Psoas muscle (tissue), 8 donors: ENCODE data around the gene FNDC3A. TPM values are rescaled to one million over a fixed set of nuclear protein-coding genes. Genes with fewer than 3 reads are reported as not detected.
"Not testable (repeated sequence)": the region's sequence is repeated elsewhere in the genome, so short reads cannot be mapped to it uniquely, and the experiment has no call there.

Experiments used
- ATAC-seq, 4 donors: fragments of 200-7000 bp; cut with Tn5 transposase; one replicate each; pipeline ENCODE4 v1.9.1; 2020; ENCODE audit warnings: moderate library complexity in 3 of 4, mild to moderate bottlenecking in 2 of 4
- DNase-seq, 2 donors: peaks; one replicate each; pipeline ENCODE4 v3.0.0-alpha.2; 2020
- H3K27ac ChIP-seq: fragments of 200-600 bp; one replicate; pipeline ENCODE4 v1.8.0; 2022
- H3K27me3 ChIP-seq, 3 donors: fragments of 200-600 bp in 1 of 3; one replicate each; pipeline versions ENCODE4 v1.6.1 to v1.8.0; 2013 to 2022; ENCODE audit warnings: low read length in 2 of 3, mild to moderate bottlenecking in 2 of 3, moderate library complexity in 1 of 3; ENCODE audit not compliant: insufficient read depth in 3 of 3
- H3K36me3 ChIP-seq, 2 donors: fragments of 200-600 bp in 1 of 2; one replicate each; pipeline versions ENCODE4 v1.6.1 to v1.8.0; 2013 to 2022; ENCODE audit warnings: low read depth in 1 of 2, mild to moderate bottlenecking in 1 of 2, moderate library complexity in 1 of 2; ENCODE audit not compliant: insufficient read depth in 1 of 2
- H3K4me1 ChIP-seq: fragments of 200-600 bp; one replicate; pipeline ENCODE4 v1.8.0; 2022
- H3K4me3 ChIP-seq: fragments of 200-600 bp; one replicate; pipeline ENCODE4 v1.8.0; 2022; ENCODE audit warnings: mild to moderate bottlenecking
- H3K9me3 ChIP-seq: fragments of 200-600 bp; one replicate; pipeline ENCODE4 v1.8.0; 2022
- WGBS, 3 donors: extraction: QIAGEN DNeasy Blood & Tissue Kit; methylation state at CpG; one replicate each; pipeline versions ENCODE4 v1.1.6 to v1.1.7; 2013; 5-methylcytosine and 5-hydroxymethylcytosine counted together
- intact Hi-C, 2 donors: fragments of 100-400 bp; cut with DNase I; formaldehyde crosslinking; loops; one replicate each; pipeline versions ENCODE4 v1.11.0 to v1.14.2; 2022
- polyA plus RNA-seq, 3 donors: library from polyadenylated mRNA; stranded (reverse); fragments of 200-250 nt; gene quantifications; one replicate each; pipeline ENCODE4 v1.2.3, GENCODE V29; 2013
- total RNA-seq, 4 donors: library from RNA; stranded (reverse); fragmentation: NEBNext Ultra II Directional in 2 of 4; extraction: Animal tissue kit (Norgen Biotek cat#: 25700) in 2 of 4; gene quantifications; one replicate each; pipeline versions ENCODE4 v1.2.1 to v1.2.4, GENCODE V29; 2021 to 2023
- TF ChIP-seq, protein P1 (sequence below): fragments of 200-600 bp; IDR thresholded peaks from one replicate; pipeline ENCODE4 v1.8.0; 2022; ENCODE audit warnings: antibody characterized with exemption
- donor health status: healthy with polysubstance abuse.
- donor health status: DM: no; HTN: no; CAD: no; lungs with moderate emphysema.
- donor health status: Bipolar disorder and iron deficiency.
- donor health status: healthy.
- donor health status: DM: yes; HTN: yes; CAD: no.
- donor health status: DM: no; HTN: no; CAD: no.
- donor health status: DM: no; HTN: no; CAD: no.
- donor health status: DM: yes; HTN: yes; CAD: no.

Gene FNDC3A
- total and polyA plus RNA-seq, 7 donors, result 4.4 to 18.6 (median 10.5) TPM

DNA sequence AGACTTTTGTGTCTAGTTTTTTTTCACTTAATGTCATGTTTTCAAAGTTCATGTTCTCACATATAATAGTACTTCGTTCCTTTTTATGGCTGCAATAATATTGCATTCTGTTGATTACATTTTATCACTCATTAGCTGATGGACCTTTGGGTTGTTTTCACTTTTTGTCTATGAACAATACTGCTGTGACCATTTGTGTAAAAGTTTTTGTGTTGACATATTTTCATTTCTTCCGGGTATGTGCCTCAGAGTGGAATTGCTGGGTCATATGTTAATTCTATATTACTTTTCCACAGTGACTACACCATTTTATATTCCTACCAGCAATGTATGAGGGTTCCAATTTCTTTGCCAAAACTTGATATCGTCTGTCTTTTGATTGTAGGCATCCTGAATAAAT lies 158.6 kb downstream of the FNDC3A start:
- no peak for ATAC-seq
- intact Hi-C loops, result no loop called here
- Histone ChIP-seq H3K4me1 (no peaks in the 10 kb centered on the region), H3K9me3 (no peaks in the 10 kb centered on the region), H3K36me3 (peaks cover 7 to 73% of the 10 kb centered on the region in 2 donors), H3K4me3 (no peak overlapping the region), H3K27ac (no peak overlapping the region), H3K27me3 (no peaks in the 10 kb centered on the region)
- TF ChIP-seq, protein P1, sequence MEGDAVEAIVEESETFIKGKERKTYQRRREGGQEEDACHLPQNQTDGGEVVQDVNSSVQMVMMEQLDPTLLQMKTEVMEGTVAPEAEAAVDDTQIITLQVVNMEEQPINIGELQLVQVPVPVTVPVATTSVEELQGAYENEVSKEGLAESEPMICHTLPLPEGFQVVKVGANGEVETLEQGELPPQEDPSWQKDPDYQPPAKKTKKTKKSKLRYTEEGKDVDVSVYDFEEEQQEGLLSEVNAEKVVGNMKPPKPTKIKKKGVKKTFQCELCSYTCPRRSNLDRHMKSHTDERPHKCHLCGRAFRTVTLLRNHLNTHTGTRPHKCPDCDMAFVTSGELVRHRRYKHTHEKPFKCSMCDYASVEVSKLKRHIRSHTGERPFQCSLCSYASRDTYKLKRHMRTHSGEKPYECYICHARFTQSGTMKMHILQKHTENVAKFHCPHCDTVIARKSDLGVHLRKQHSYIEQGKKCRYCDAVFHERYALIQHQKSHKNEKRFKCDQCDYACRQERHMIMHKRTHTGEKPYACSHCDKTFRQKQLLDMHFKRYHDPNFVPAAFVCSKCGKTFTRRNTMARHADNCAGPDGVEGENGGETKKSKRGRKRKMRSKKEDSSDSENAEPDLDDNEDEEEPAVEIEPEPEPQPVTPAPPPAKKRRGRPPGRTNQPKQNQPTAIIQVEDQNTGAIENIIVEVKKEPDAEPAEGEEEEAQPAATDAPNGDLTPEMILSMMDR, result no peak
- DNase-seq, result no peak
- WGBS, 3 donors, result 93 to 94% (median 93%) methylated on average over 3 of the region's 3 CpGs

DNA sequence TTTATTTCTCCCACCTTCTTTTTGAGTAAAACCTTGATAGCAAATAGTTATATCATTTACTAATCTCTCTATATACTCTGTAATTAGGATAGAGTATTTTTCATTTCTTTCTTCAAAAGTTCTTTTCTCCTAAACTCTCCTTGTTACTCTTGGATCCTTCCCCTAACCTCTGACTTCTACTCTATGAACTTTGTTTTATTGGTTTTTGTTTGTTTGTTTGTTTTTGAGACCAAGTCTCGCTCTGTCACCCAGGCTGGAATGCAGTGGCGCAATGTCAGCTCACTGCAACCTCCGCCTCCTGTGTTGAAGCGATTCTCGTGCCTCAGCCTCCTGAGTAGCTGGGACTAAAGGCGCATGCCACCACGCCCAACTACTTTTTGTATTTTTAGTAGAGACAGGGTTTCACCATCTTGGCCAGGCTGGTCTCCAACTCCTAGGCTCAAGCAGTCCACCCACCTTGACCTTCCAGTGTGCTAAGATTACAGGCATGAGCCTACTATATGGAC lies 161.5 kb downstream of the FNDC3A start:
- H3K27me3 ChIP-seq, intact Hi-C loops, ATAC-seq, H3K4me3 ChIP-seq, H3K27ac ChIP-seq, DNase-seq, H3K4me1 ChIP-seq, H3K9me3 ChIP-seq: not testable (repeated sequence)
- H3K36me3 ChIP-seq, result peaks cover 0 to 78% of the 10 kb centered on the region in 2 donors
- 97 to 99% (median 98%) methylated on average over 7 of the region's 7 CpGs for WGBS, 3 donors

DNA sequence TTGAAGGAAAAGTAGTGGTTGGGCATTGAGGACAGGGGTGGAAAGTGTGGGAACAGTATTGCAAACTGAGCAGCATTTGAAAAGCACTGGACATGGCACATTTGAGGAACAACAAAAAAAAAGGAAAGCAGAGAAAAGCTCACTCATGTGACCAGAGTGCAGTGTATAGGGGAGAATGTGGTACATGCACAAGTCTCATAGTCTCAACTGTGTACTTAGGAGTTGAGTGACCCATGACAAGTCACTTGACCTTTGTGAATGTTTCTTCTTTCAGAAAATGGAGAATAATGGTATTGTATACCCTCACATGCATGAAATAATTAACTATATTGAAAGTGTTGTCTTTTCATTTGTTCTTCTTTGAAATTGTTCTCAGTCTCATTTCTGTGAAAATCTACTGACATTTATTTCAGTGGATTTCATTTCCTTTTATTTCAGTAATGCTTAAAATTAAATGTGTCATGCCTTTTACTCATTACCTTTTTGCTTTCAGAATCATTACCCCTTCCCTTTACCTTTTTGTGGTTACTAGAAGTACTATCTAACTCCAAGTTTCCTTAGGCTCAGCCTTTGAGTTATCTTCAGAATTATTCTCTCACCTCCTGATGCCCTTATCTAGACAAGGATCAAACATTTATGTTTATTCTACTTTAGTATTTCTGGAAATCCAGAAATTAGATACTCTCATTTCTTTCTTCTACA lies 165.3 kb downstream of the FNDC3A start:
- no peaks in the 10 kb centered on the region for H3K9me3 ChIP-seq
- ATAC-seq (no peak), DNase-seq (no peak)
- peaks cover 0 to 79% of the 10 kb centered on the region in 2 donors for H3K36me3 ChIP-seq
- no peak overlapping the region for H3K27ac ChIP-seq
- H3K4me1 ChIP-seq, result no peaks in the 10 kb centered on the region
- H3K27me3 ChIP-seq, result no peaks in the 10 kb centered on the region
- TF ChIP-seq, protein P1, result no peak
- intact Hi-C loops, result no loop called here
- H3K4me3 ChIP-seq, result no peak overlapping the region

DNA sequence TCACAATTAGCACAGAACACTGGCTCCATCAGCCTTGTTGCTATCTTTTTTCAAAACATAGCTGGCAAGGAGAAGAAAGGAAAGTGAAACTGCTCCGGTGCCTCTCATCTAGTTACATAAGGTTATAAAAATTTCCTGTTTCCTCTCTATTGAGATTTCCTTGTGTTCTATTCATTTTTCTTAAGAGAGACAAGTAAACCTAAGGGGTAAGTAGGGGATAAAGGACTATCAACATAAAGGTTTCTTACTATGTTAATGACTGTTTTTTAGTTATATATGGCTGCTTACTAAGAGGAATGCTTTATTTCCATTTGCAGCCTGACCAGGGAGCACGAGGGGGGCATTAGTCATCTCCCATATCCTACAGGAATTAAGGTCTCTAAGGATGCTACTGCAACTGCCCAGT lies 171.2 kb downstream of the FNDC3A start:
- DNase-seq, result no peak
- H3K27ac ChIP-seq, result no peak overlapping the region
- TF ChIP-seq, protein P1, result no peak
- peaks cover 16% of the 10 kb centered on the region for H3K9me3 ChIP-seq
- H3K27me3 ChIP-seq, result no peaks in the 10 kb centered on the region
- 60 to 63% (median 61%) methylated on average over 2 of the region's 2 CpGs for whole genome bisulfite sequencing, 3 donors
- intact Hi-C loops, result no loop called here
- peak overlapping the region; percentile 6 for H3K4me3 ChIP-seq
- no peak for ATAC-seq
- no peaks in the 10 kb centered on the region for H3K4me1 ChIP-seq
- peaks cover 0 to 55% of the 10 kb centered on the region in 2 donors for H3K36me3 ChIP-seq

DNA sequence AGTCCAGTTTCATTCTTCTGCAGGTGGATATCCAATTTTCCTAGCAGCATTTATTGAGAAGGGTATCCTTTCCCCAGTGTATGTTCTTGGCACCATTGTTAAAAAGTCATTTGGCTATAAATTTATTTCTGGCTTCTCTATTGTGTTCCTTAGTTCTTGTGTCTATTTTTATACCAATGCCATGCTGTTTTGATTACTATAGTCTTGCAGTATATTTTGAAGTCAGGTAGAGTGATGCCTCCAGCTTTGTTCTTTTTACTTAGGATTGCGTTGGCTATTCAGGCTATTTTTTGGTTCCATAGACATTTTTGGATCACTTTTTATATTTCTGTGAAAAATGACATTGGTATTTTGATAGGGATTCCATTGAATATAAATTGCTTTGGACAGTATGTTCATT lies 172.7 kb downstream of the FNDC3A start:
- ATAC-seq (no peak), DNase-seq (no peak)
- peaks cover 0 to 49% of the 10 kb centered on the region in 2 donors for H3K36me3 ChIP-seq
- no peaks in the 10 kb centered on the region for H3K27me3 ChIP-seq
- intact Hi-C loops, result no loop called here
- no peak overlapping the region for H3K4me3 ChIP-seq
- H3K4me1 ChIP-seq, result no peaks in the 10 kb centered on the region
- TF ChIP-seq, protein P1, result no peak
- WGBS, 3 donors, result 100% methylated on average over 1 of the region's 1 CpG
- H3K9me3 ChIP-seq, result peaks cover 16% of the 10 kb centered on the region
- H3K27ac ChIP-seq, result no peak overlapping the region

DNA sequence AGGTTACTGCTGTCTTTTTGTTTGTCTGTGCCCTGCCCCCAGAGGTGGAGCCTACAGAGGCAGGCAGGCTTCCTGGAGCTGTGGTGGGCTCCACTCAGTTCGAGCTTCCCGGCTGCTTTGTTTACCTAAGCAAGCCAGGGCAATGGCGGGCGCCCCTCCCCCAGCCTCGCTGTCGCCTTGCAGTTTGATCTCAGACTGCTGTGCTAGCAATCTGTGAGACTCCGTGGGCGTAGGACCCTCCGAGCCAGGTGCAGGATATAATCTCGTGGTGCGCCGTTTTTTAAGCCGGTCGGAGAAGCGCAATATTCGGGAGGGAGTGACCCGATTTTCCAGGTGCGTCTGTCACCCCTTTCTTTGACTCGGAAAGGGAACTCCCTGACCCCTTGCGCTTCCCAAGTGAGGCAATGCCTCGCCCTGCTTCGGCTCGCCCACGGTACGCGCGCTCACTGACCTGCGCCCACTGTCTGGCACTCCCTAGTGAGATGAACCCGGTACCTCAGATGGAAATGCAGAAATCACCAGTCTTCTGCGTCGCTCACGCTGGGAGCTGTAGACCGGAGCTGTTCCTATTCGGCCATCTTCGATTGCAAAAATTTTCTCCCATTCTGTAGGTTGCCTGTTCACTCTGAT lies 182.4 kb downstream of the FNDC3A start:
- ATAC-seq, intact Hi-C loops: not testable (repeated sequence)
- WGBS, 3 donors, result 92 to 97% (median 95%) methylated on average over 26 to 35 of the region's 35 CpGs

DNA sequence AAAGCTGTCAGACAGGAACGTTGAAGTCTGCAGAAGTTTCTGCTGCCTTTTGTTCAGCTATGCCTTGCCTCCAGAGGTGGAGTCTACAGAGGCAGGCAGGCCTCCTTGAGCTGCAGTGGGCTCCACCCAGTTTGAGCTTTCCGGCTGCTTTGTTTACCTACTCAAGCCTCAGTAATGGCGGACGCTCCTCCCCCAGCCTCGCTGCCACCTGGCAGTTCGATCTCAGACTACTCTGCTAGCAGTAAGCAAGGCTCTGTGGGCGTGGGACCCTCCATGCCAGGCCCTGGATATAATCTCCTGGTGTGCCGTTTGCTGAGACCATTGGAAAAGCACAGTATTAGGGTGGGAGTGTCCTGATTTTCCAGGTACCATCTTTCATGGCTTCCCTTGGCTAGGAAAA lies 187.4 kb downstream of the FNDC3A start:
- H3K27me3 ChIP-seq, H3K27ac ChIP-seq, intact Hi-C loops, DNase-seq, ATAC-seq, H3K4me3 ChIP-seq, H3K4me1 ChIP-seq: not testable (repeated sequence)
- Histone ChIP-seq H3K9me3 (peaks cover 16% of the 10 kb centered on the region), H3K36me3 (peaks cover 4 to 31% of the 10 kb centered on the region in 2 donors)
- 99% methylated on average over 8 of the region's 8 CpGs for WGBS, 3 donors

More for the DNA sequence above, 182.4 kb downstream of the FNDC3A start:
- not testable (repeated sequence) for H3K36me3 ChIP-seq, H3K4me1 ChIP-seq, DNase-seq, H3K27ac ChIP-seq, H3K4me3 ChIP-seq, H3K27me3 ChIP-seq, H3K9me3 ChIP-seq
